Measurements from ENCODE around the gene NDUFS6. TPM values are rescaled to one million over a fixed set of nuclear protein-coding genes. Genes with fewer than 3 reads are reported as not detected.
A peak's percentile ranks its signal among the peaks of the same experiment; 100 is the strongest.

NDUFS6 gene
- total RNA-seq, 1 donor from 2014 or later: 181 TPM

- no peak for DNase-seq (ENCODE audit: low read depth)
- no peak for TF ChIP-seq CTCF (conservative IDR thresholded peaks at IDR 0.05; ENCODE audit: low read depth, low read length)
- no peak overlapping the region for H3K4me3 ChIP-seq (ENCODE audit: low read depth, low read length)
These were observed 38.9 kb upstream of the NDUFS6 start for GRCh38 chr5:1762121-1762882.

GRCh38 chr5:1762883-1763547 lies 38.2 kb upstream of the NDUFS6 start:
- no peak overlapping the region for H3K4me3 ChIP-seq (ENCODE audit: low read depth, low read length)
- no peak for DNase-seq (ENCODE audit: low read depth)

GRCh38 chr5:1763548-1763911 lies 37.7 kb upstream of the NDUFS6 start:
- peak; percentile 77 for TF ChIP-seq CTCF (conservative IDR thresholded peaks at IDR 0.05; ENCODE audit: low read depth, low read length)
- H3K4me3 ChIP-seq (ENCODE audit: low read depth, low read length): no peak overlapping the region
- no peak for DNase-seq (ENCODE audit: low read depth)

More at GRCh38 chr5:1762883-1763547, 38.2 kb upstream of the NDUFS6 start:
- TF ChIP-seq CTCF (conservative IDR thresholded peaks at IDR 0.05; ENCODE audit: low read depth, low read length): no peak

GRCh38 chr5:1763960-1764605 lies 37.1 kb upstream of the NDUFS6 start:
- no peak for DNase-seq (ENCODE audit: low read depth)
- TF ChIP-seq CTCF (conservative IDR thresholded peaks at IDR 0.05; ENCODE audit: low read depth, low read length): no peak
- H3K4me3 ChIP-seq (ENCODE audit: low read depth, low read length): no peak overlapping the region

- H3K4me3 ChIP-seq (ENCODE audit: low read depth, low read length): no peak overlapping the region
- TF ChIP-seq CTCF (conservative IDR thresholded peaks at IDR 0.05; ENCODE audit: low read depth, low read length): no peak
- no peak for DNase-seq (ENCODE audit: low read depth)
These were observed 36.6 kb upstream of the NDUFS6 start for GRCh38 chr5:1764606-1764960.

GRCh38 chr5:1765141-1765879 lies 35.9 kb upstream of the NDUFS6 start:
- no peak for TF ChIP-seq CTCF (conservative IDR thresholded peaks at IDR 0.05; ENCODE audit: low read depth, low read length)
- H3K4me3 ChIP-seq (ENCODE audit: low read depth, low read length): no peak overlapping the region
- no peak for DNase-seq (ENCODE audit: low read depth)

Data from epithelial cell of proximal tubule (primary cell).